HG03439 (cell line): ENCODE data around the gene TPM1.
"Not testable (repeated sequence)": the region's sequence is repeated elsewhere in the genome, so short reads cannot be mapped to it uniquely, and the experiment has no call there.

Experiments used
- ATAC-seq: cut with Tn5 transposase; IDR thresholded peaks from one replicate; pipeline ENCODE4 v1.9.1; 2021; ENCODE audit warnings: mild to moderate bottlenecking, moderate library complexity; ENCODE audit not compliant: unreplicated experiment

The TPM1 gene

GRCh38 chr15:63041974-63042876 is at the start of gene TPM1:
TSS of gene TPM1 (plus strand) at chr15:63042747. CDS start at chr15:63042830, 83 bp downstream.
- ATAC-seq = no peak

- no peak for ATAC-seq
Measured at GRCh38 chr15:62993066-62993465, 49.5 kb upstream of the TPM1 start.

- not testable (repeated sequence) for ATAC-seq
Measured at GRCh38 chr15:62993632-62994031, 48.9 kb upstream of the TPM1 start.

DNA sequence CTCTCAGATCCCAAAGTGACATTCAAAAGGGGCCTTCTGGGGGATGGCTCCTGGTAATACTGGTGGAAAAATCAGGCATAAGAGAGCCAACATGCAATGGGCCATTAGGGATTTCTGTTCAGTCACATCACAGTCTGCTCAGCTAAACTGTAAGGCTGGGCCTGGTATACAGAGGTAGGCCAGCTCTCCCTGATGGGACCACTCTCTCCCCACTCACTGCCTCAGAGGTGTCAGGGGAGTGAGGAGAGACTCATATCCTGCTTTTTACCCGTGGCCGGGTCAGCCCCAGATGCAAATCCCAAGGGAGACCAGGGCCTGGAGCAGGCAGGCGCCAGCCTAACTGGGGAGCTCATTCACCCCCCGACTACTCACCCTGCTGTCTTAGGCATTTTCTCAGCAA is 48.1 kb upstream of the TPM1 start:
- ATAC-seq = no peak

GRCh38 chr15:62994975-62995681 is 47.4 kb upstream of the TPM1 start:
- no peak for ATAC-seq

DNA sequence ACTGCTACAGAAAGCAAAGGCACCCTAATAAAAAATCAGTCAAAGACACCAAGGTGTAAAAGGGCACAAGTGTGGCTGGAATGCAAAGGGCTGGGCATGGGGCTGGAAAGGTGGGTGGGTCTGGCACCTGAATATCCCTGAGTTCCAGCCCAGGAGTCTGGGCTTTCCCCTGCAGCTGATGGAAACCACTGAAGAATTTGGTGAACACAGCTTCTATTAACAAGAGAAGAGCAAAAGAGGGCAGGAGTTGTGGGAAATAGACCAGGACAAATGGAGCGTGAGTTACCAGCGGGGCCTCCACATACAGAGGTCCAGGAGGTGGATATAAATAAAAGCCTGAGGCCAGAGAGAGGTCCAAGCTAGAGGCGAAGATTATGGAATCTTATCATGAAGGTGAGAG is 45.1 kb upstream of the TPM1 start:
- no peak for ATAC-seq

DNA sequence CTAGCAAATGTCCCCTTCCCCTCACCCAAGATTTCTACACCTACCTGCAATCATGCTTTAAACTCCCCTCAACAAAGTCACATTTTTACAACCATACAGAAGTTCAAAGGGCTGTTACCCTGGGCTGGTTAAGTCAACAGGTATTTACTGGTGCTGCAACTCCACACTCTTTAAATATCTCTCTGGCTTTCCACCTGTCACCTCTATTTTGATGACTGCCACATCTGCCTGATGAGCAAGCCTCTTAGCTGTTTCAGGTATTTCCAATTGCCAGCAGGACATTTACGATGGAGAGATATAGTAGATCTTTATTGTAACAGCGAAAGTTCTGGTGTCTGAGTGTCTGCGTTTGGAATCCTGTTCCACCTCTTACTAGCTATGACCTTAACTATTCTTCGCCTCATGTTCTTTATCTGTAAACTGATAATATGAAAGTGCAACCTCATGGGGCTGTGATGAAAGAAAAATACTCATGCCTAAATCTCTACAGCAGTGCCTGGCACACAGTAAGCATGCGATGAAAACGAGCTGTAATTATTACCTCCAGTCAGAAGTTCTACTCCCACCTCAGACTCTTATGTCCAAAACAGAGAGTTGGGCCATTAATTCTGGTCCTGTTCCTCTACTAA is 44.2 kb upstream of the TPM1 start:
- no peak for ATAC-seq

GRCh38 chr15:62999178-62999577 is 43.4 kb upstream of the TPM1 start:
- no peak for ATAC-seq

- no peak for ATAC-seq
Measured at GRCh38 chr15:62999923-63000561, 42.5 kb upstream of the TPM1 start.

DNA sequence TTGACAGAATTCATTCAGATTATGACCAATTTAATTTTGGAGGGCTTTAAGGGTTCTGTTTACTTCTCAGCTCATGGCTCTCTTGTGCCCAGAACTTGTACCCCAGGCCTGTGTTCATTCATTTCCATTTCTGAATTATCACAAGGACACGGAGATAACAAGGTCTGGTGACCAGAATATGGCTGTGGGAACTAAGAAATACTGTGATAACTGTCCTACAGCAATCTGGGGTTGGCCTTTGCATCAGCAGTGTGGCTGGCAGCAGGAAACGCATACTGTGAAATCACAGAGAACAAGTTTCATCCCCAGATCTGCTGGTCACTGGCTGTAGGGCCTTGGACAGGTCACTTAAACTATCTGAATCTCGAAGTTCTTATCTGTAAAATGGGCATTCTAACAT is 41.8 kb upstream of the TPM1 start:
- ATAC-seq = no peak

GRCh38 chr15:63004211-63004610 is 38.3 kb upstream of the TPM1 start:
- ATAC-seq = no peak

GRCh38 chr15:63006032-63006878 is 36.3 kb upstream of the TPM1 start:
- ATAC-seq = no peak

DNA sequence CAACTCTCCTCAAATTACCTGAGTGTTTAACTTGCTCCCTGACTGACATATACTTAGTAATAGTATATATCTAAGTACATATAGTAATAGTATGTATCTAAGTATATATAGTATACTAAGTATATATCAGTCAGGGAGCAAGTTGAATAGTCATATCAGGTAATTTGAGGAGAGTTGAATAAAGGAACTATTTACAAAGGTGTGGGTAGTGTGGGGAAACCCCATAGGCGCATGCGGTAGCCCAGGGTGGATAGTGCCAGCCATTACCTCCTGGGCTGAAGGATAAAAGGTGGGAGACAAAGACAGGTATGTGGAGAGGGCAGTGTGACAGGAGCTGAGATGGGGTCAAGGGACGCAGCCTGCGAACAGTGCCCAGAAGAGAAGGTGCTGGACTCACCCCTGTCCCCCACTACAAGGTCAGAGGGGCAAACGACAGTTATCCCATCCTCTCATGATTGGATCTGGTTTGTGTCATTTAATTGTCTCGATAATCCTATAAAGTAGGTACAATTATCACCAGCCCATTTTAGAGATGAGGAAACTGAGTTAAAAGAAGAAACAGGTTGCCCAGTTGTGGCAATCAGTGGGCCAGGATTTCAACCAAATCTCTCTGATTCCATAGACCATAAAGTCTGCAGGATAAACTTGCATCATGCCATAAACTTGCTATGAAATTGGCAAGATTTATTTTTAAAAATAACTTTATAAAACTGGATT is 34.1 kb upstream of the TPM1 start:
- no peak for ATAC-seq

GRCh38 chr15:63010386-63010785 is 32.2 kb upstream of the TPM1 start:
- ATAC-seq = no peak

GRCh38 chr15:63010920-63011693 is 31.4 kb upstream of the TPM1 start:
- no peak for ATAC-seq

GRCh38 chr15:63012444-63012843 is 30.1 kb upstream of the TPM1 start:
- no peak for ATAC-seq

GRCh38 chr15:63013052-63013808 is 29.3 kb upstream of the TPM1 start:
- ATAC-seq = no peak

DNA sequence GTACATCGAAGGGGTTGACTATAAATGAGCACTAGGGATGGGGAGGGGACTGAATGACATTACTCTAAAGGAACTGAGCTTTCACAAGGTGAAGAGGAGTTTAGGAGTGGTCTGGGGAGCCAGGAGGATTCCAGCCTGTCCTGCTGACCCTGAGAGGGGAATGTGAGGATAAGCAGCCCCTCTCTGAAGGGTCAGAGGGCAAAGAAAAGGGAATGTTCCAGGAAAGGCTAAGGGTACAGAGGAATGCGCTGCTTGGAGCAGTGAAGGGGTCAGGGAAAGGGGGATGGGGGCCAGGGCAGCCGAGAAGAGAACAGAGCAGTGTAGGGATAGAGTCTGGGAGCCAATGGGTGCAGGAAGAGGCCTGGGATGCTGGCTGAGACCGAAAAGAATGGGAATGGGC is 28.0 kb upstream of the TPM1 start:
- no peak for ATAC-seq
